Measurements from ENCODE around the gene NMT1.
A peak's percentile ranks its signal among the peaks of the same experiment; 100 is the strongest.

DNA sequence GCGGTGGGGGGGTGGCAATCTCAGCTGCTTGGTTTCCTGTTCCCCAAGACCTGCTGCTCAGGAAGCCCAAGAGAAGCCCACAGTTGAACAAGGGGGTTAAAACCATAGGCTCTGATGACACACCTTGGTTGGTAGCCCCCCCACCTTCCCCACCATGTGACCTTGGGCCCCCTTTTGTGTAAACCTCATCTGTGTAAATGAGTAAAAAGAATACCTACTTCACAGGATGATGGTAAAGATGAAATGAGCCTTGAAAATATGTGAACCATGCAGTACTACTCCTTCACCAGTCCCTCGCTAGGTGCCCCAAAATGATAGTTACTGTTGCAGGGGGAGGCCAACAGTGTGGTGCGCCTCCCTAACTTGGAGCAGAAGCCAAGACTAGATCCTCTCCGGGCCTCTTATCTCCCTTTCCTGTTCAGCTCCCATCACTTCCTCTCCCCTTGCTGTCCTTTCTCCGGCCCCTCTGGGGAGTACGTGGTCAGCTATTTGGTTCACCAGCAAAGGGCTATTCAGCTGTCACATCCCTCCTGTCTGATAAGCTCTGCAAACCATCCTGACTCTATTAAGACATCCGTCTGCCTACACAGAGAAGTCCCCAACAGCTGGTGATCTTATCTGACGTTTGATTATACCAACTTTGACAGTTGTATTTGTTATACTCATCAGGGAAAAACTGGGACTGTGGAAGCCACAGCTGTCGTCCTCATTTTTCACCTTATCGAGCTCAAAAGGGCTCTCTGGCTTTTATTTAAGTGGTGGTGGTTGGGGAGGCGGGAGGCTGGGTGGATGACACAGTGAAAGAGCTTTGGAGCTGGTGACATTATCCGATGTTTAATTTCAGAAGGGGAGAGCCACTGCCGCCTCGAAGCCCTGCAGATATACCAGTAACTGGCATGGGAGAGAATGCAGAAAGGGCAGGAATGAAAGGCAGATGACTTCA, 29.6 kb upstream of the NMT1 start:
- TF ChIP-seq TAF1 (IDR thresholded peaks at IDR 0.05; ENCODE audit: borderline replicate concordance, insufficient read depth, low read length) (no peak), POLR2AphosphoS5 (IDR thresholded peaks at IDR 0.05; ENCODE audit: low read depth, low read length) (no peak), SIN3A (IDR thresholded peaks at IDR 0.05; ENCODE audit: borderline replicate concordance, insufficient read depth, low read length) (peak; percentile 96), FOXP2 (optimal IDR thresholded peaks at IDR 0.05; ENCODE audit: borderline replicate concordance, extremely low read depth, extremely low read length, insufficient read depth) (no peak)
- TF ChIP-seq, protein P1, sequence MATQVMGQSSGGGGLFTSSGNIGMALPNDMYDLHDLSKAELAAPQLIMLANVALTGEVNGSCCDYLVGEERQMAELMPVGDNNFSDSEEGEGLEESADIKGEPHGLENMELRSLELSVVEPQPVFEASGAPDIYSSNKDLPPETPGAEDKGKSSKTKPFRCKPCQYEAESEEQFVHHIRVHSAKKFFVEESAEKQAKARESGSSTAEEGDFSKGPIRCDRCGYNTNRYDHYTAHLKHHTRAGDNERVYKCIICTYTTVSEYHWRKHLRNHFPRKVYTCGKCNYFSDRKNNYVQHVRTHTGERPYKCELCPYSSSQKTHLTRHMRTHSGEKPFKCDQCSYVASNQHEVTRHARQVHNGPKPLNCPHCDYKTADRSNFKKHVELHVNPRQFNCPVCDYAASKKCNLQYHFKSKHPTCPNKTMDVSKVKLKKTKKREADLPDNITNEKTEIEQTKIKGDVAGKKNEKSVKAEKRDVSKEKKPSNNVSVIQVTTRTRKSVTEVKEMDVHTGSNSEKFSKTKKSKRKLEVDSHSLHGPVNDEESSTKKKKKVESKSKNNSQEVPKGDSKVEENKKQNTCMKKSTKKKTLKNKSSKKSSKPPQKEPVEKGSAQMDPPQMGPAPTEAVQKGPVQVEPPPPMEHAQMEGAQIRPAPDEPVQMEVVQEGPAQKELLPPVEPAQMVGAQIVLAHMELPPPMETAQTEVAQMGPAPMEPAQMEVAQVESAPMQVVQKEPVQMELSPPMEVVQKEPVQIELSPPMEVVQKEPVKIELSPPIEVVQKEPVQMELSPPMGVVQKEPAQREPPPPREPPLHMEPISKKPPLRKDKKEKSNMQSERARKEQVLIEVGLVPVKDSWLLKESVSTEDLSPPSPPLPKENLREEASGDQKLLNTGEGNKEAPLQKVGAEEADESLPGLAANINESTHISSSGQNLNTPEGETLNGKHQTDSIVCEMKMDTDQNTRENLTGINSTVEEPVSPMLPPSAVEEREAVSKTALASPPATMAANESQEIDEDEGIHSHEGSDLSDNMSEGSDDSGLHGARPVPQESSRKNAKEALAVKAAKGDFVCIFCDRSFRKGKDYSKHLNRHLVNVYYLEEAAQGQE (IDR thresholded peaks at IDR 0.05; ENCODE audit: insufficient read depth in 1 of 2, low read depth in 2 of 2, low read length in 2 of 2), result peak in 1 of 2 experiments; percentile 38; a peak in 1 of 4 replicates
